Measurements from ENCODE around the gene SHC2. TPM values are rescaled to one million over a fixed set of nuclear protein-coding genes. Genes with fewer than 3 reads are reported as not detected.
A peak's percentile ranks its signal among the peaks of the same experiment; 100 is the strongest.

Gene SHC2
- total and polyA plus RNA-seq, 8 donors: 16.0 to 34.5 (median 20.2) TPM

- DNase-seq (peak in 1 of 4 donors; percentile 44), ATAC-seq (no peak)
- Histone ChIP-seq H3K4me3 (peak overlapping the region; percentile 17 to 36), H3K27me3 (peaks cover 25 to 82% of the 10 kb centered on the region in 2 donors), H3K27ac (no peak overlapping the region), H3K9me3 (no peaks in the 10 kb centered on the region), H3K4me1 (peaks cover 6 to 16% of the 10 kb centered on the region in 2 donors), H3K36me3 (no peaks in the 10 kb centered on the region)
- no peak for TF ChIP-seq CTCF (IDR thresholded peaks at IDR 0.05)
- intact Hi-C loops (cut with DNase I): no loop called here
Measured at GRCh38 chr19:409516-410242, 51.2 kb downstream of the SHC2 start.

GRCh38 chr19:408902-409515, 51.8 kb downstream of the SHC2 start, which contains the start of gene C2CD4C:
Gene C2CD4C (minus strand): TSS chr19:409147. CDS start chr19:408361, 786 bp downstream.
- Histone ChIP-seq H3K27ac (no peak within 1 kb of the TSS), H3K4me3 (peak within 1 kb of the TSS; percentile 27 to 36), H3K9me3 (no peaks in the 10 kb centered on the region), H3K36me3 (no peaks in the 10 kb centered on the region), H3K4me1 (peaks cover 6 to 16% of the 10 kb centered on the region in 2 donors), H3K27me3 (peaks cover 25 to 82% of the 10 kb centered on the region in 2 donors)
- intact Hi-C loops (cut with DNase I): no loop called here
- peak in 2 of 4 donors; percentile 26 to 74 for DNase-seq
- ATAC-seq: peak; percentile 57
- no peak for TF ChIP-seq CTCF (IDR thresholded peaks at IDR 0.05)

- Histone ChIP-seq H3K4me1 (peaks cover 6 to 16% of the 10 kb centered on the region in 2 donors), H3K4me3 (peak overlapping the region; percentile 27 to 36), H3K9me3 (no peaks in the 10 kb centered on the region), H3K27ac (no peak overlapping the region), H3K36me3 (no peaks in the 10 kb centered on the region), H3K27me3 (peaks cover 25 to 83% of the 10 kb centered on the region in 2 donors)
- DNase-seq (peak in 2 of 4 donors; percentile 27 to 74), ATAC-seq (no peak)
- no peak for TF ChIP-seq CTCF (IDR thresholded peaks at IDR 0.05)
- intact Hi-C loops (cut with DNase I): no loop called here
Measured at GRCh38 chr19:408441-408901, 52.4 kb downstream of the SHC2 start.

DNA sequence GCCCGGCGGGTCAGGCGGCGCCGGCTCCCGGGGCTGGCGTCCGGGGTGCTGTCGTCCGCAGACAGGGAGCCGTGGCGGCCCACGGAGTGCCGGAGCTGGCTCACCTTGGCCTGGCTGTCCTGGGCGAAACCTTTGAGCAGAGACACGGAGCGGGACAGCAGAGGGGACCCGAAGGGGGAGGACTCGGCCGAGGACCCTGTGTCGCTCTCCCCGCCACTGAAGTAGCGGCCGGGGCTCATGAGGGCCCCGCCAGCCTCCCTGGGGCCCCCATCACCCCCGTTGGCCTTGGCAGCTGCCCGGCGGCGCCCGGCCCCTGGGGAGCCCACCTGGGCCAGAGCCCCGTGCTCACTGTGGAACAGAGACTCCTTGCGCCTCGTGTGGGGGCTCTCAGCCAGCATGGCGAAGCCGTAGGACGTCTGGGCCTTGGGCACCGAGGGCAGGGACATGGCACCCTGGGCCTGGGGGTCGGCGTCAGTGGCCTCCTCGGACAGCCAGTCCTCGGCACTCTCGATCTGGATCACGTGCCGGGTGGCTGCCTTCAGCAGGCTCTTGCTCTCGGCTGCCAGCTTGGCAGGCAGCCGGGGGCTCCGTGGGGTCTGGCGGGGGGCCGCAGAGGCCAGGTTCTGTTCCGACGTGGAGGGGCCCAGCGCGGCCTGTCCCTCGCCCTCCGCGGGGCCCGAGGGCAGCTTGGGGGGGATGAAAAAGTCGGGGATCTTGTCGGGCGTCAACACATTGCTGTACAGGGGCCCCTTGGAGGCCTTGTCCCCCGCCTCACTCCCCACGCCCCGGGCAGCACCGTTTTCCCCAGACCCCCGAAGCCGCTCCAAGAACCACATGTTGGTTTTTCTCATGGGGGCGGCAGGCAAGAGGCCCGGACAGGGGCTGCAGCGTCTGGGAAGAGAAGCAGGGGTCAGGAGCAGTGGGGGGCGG, 53.1 kb downstream of the SHC2 start:
- H3K4me3 ChIP-seq: peak overlapping the region in 1 of 2 donors; percentile 36
- TF ChIP-seq CTCF (IDR thresholded peaks at IDR 0.05): no peak

More for the DNA sequence above, 53.1 kb downstream of the SHC2 start:
- no peak for ATAC-seq
- Histone ChIP-seq H3K36me3 (no peaks in the 10 kb centered on the region), H3K27me3 (peaks cover 25 to 86% of the 10 kb centered on the region in 2 donors), H3K27ac (no peak overlapping the region), H3K4me1 (peaks cover 6 to 16% of the 10 kb centered on the region in 2 donors), H3K9me3 (no peaks in the 10 kb centered on the region)
- intact Hi-C loops (cut with DNase I): no loop called here
- DNase-seq: peak in 2 of 4 donors; percentile 26 to 79
